GM12878 (cell line): ENCODE measurements around the gene CWC27.

Experiments used
- EP300 ChIP-seq, 2 experiments: fragments of 150-350 bp in 1 of 2; IDR thresholded peaks; 2 replicates each; pipeline ENCODE4 v1.6.1; 2011 to 2012; ENCODE audit warnings: low read depth in 2 of 2, low read length in 2 of 2, borderline replicate concordance in 1 of 2, improper control_type of control experiment in 1 of 2, inconsistent platforms in 1 of 2; ENCODE audit not compliant: control insufficient read depth in 1 of 2
- POLR2A ChIP-seq: IDR thresholded peaks from 2 replicates; pipeline ENCODE4 v1.6.1; 2011; ENCODE audit warnings: low read depth, mild to moderate bottlenecking, low read length
- ZZZ3 ChIP-seq: IDR thresholded peaks from 2 replicates; pipeline ENCODE4 v1.6.1; 2011; ENCODE audit warnings: low read depth; ENCODE audit not compliant: control insufficient read depth, insufficient read length

GRCh38 chr5:65043843-65044359, 275.2 kb downstream of the CWC27 start:
- TF ChIP-seq ZZZ3 (no peak), POLR2A (no peak), EP300 (IDR thresholded peaks at IDR 0.05; ENCODE audit: borderline replicate concordance in 1 of 2, control insufficient read depth in 1 of 2, low read depth in 2 of 2, low read length in 2 of 2) (no peak)
